ENCODE results near the gene BMP8A.

GRCh38 chr1:39445573-39445972 is 45.9 kb upstream of the BMP8A start:
- TF ChIP-seq POLR2AphosphoS5 (IDR thresholded peaks at IDR 0.05; ENCODE audit: low read depth, low read length) (no peak), TAF1 (IDR thresholded peaks at IDR 0.05; ENCODE audit: borderline replicate concordance, insufficient read depth, low read length) (no peak)
- TF ChIP-seq, protein P1, sequence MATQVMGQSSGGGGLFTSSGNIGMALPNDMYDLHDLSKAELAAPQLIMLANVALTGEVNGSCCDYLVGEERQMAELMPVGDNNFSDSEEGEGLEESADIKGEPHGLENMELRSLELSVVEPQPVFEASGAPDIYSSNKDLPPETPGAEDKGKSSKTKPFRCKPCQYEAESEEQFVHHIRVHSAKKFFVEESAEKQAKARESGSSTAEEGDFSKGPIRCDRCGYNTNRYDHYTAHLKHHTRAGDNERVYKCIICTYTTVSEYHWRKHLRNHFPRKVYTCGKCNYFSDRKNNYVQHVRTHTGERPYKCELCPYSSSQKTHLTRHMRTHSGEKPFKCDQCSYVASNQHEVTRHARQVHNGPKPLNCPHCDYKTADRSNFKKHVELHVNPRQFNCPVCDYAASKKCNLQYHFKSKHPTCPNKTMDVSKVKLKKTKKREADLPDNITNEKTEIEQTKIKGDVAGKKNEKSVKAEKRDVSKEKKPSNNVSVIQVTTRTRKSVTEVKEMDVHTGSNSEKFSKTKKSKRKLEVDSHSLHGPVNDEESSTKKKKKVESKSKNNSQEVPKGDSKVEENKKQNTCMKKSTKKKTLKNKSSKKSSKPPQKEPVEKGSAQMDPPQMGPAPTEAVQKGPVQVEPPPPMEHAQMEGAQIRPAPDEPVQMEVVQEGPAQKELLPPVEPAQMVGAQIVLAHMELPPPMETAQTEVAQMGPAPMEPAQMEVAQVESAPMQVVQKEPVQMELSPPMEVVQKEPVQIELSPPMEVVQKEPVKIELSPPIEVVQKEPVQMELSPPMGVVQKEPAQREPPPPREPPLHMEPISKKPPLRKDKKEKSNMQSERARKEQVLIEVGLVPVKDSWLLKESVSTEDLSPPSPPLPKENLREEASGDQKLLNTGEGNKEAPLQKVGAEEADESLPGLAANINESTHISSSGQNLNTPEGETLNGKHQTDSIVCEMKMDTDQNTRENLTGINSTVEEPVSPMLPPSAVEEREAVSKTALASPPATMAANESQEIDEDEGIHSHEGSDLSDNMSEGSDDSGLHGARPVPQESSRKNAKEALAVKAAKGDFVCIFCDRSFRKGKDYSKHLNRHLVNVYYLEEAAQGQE (IDR thresholded peaks at IDR 0.05; ENCODE audit: insufficient read depth in 1 of 2, low read depth in 2 of 2, low read length in 2 of 2) = no peak
